Neural progenitor cell (in vitro differentiated cells): ENCODE measurements around the gene RAB40A.

ENCODE experiments used
- CTCF ChIP-seq: fragments of 200-600 bp; sonication (generic); IDR thresholded peaks from 2 replicates; pipeline ENCODE4 v1.5.1; 2017; ENCODE audit warnings: antibody characterized with exemption, mild to moderate bottlenecking
- EZH2 ChIP-seq: fragments of 200-600 bp; sonication (generic); IDR thresholded peaks from 2 replicates; pipeline ENCODE4 v1.6.1; 2017; ENCODE audit warnings: antibody characterized with exemption, mild to moderate bottlenecking, moderate library complexity

- TF ChIP-seq CTCF (no peak), EZH2 (no peak)
Observed at GRCh38 chrX:103523605-103524004, 4.3 kb upstream of the RAB40A start.
